GM12878 (cell line): ENCODE data around the gene ALOXE3. TPM values are rescaled to one million over a fixed set of nuclear protein-coding genes. Genes with fewer than 3 reads are reported as not detected.
A peak's percentile ranks its signal among the peaks of the same experiment; 100 is the strongest.

Source experiments
- HDAC6 ChIP-seq: fragments of 200-600 bp; sonication (generic); IDR thresholded peaks from one replicate; pipeline ENCODE4 v1.8.0; 2017; ENCODE audit warnings: antibody characterized with exemption; ENCODE audit not compliant: unreplicated experiment
- IRF4 ChIP-seq: IDR thresholded peaks from 2 replicates; pipeline ENCODE4 v1.6.1; 2011; ENCODE audit warnings: low read depth, low read length
- MEF2B ChIP-seq: fragments of 450-650 bp; IDR thresholded peaks from 2 replicates; pipeline ENCODE4 v1.6.1; 2018; ENCODE audit warnings: mild to moderate bottlenecking, moderate library complexity; ENCODE audit not compliant: partially characterized antibody, poor library complexity, severe bottlenecking
- POLR2A ChIP-seq: IDR thresholded peaks from 2 replicates; pipeline ENCODE4 v1.6.1; 2011; ENCODE audit warnings: low read depth, mild to moderate bottlenecking, low read length
- RFX5 ChIP-seq: IDR thresholded peaks from 2 replicates; pipeline ENCODE4 v1.6.1; 2011; ENCODE audit warnings: low read depth, low read length, improper control_type of control experiment
- SREBF2 ChIP-seq: IDR thresholded peaks from 2 replicates; pipeline ENCODE4 v1.6.1; 2012; ENCODE audit warnings: mild to moderate bottlenecking, low read length
- ZNF687 ChIP-seq: fragments of 450-650 bp; IDR thresholded peaks from 2 replicates; pipeline ENCODE4 v1.6.1; 2017; ENCODE audit warnings: mild to moderate bottlenecking, moderate library complexity
- polyA plus RNA-seq, 11 experiments: library from polyadenylated mRNA; depleted of rRNA in 4 of 11; unstranded in 6 of 11; stranded (reverse) in 5 of 11; fragments of >200 nt; fragmentation: Nextera tagmentation in 4 of 11; fragmentation: Illumina TruSeq in 1 of 11; extraction: Ambion mirVana in 4 of 11; extraction: Trizol in 1 of 11; gene quantifications; 1 replicate in 1 of 11; 2 replicates in 10 of 11; pipeline versions ENCODE4 v1.2.1 to v1.2.3, GENCODE V29; 2011 to 2016; ENCODE audit warnings: inconsistent platforms in 2 of 11, missing spikeins in 2 of 11, low read depth in 1 of 11
- total RNA-seq, 4 experiments: library from RNA; depleted of rRNA in 3 of 4; stranded (reverse); fragments of >200 nt in 3 of 4; fragmentation: Illumina TruSeq in 1 of 4; extraction: Trizol in 1 of 4; gene quantifications; 2 replicates each; pipeline versions ENCODE4 v1.2.1 to v1.2.3, GENCODE V29; 2013 to 2021

Gene ALOXE3
- total and polyA plus RNA-seq, 10 of the 15 experiments (the other 5 are each of a cell fraction or from before 2014, with no cell fraction given) = 0.04 TPM; not detected in 9

- TF ChIP-seq ZNF687 (0 out of 2 replicates have a peak, but pooled peaks have one; percentile 33), SREBF2 (no peak), HDAC6 (no peak), RFX5 (0 out of 2 replicates have a peak, but pooled peaks have one; percentile 15), IRF4 (no peak), POLR2A (no peak), MEF2B (no peak)
- TF ChIP-seq, all 136 proteins: peak for 11
These were observed 8.3 kb upstream of the ALOXE3 start (continued) for GRCh38 chr17:8126491-8127066.
